Astrocyte of the cerebellum (primary cell): ENCODE data around the gene XPO5.
"Not testable (repeated sequence)": the region's sequence is repeated elsewhere in the genome, so short reads cannot be mapped to it uniquely, and the experiment has no call there.

Experiments
- DNase-seq: peaks from one replicate; pipeline ENCODE4 v3.0.0-alpha.2; 2011; ENCODE audit warnings: low read depth
- H3K4me3 ChIP-seq: 2 replicates; pipeline ENCODE4 v1.5.1; 2011; ENCODE audit warnings: mild to moderate bottlenecking, low read depth, low read length, moderate library complexity
- in situ Hi-C: cut with HindIII; loops from 2 replicates; pipeline ENCODE4 v1.10.0; 2017; ENCODE audit warnings: low sequenced_read_pairs
- TF ChIP-seq, protein P1 (sequence below): IDR thresholded peaks from 2 replicates; pipeline ENCODE4 v1.5.1; 2012; ENCODE audit warnings: low read length, low read depth, moderate library complexity, mild to moderate bottlenecking; ENCODE audit errors: missing control alignments

Gene XPO5

DNA sequence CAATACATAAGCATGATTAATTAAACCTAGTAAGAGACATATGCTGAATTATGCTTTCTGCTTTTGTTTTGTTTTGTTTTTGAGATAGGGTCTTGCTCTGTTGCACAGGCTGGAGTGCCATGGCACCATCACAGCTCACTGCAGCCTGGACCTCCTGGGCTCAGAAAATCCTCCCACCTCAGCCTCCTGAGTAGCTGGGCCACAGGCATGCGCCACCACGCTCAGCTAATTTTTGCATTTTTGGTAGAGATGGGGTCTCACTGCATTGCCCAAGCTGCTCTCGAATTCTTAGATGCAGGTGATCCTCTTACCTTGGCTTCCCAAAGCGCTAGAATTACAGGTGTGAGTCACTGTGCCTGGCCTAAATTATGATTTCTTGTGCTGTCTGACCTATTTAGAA, 3.8 kb downstream of the XPO5 start:
- in situ Hi-C loops: no loop called here
- DNase-seq: no peak
- no peak overlapping the region for H3K4me3 ChIP-seq
- TF ChIP-seq, protein P1, sequence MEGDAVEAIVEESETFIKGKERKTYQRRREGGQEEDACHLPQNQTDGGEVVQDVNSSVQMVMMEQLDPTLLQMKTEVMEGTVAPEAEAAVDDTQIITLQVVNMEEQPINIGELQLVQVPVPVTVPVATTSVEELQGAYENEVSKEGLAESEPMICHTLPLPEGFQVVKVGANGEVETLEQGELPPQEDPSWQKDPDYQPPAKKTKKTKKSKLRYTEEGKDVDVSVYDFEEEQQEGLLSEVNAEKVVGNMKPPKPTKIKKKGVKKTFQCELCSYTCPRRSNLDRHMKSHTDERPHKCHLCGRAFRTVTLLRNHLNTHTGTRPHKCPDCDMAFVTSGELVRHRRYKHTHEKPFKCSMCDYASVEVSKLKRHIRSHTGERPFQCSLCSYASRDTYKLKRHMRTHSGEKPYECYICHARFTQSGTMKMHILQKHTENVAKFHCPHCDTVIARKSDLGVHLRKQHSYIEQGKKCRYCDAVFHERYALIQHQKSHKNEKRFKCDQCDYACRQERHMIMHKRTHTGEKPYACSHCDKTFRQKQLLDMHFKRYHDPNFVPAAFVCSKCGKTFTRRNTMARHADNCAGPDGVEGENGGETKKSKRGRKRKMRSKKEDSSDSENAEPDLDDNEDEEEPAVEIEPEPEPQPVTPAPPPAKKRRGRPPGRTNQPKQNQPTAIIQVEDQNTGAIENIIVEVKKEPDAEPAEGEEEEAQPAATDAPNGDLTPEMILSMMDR: no peak

DNA sequence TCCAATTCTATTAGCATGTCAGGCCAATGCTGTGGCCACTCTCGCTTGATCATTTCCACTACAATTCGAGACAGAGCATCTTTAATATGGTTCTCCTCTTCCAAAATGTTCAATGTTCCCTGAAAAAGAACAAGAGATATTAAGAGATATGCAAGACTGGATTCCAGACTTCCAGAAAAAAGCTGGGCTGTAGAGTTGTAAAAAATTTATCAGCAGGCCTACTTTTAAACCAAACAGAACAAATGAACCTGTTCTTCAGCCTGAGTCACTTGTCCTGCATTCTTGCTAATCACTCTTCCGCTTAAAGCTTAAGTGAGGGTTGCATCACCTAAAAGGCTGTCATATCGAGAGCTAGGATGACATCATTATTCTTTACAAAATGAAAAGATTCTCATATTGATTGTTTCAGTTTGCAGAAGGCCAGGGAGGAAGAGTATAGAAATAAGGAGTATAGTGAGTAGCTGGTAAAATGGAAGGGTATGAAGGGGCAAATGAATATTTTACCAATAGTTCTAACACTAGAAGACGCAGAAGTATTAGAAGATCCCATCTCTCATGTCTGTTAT, 4.9 kb downstream of the XPO5 start:
- TF ChIP-seq, protein P1: no peak
- DNase-seq: no peak
- in situ Hi-C loops: no loop called here
- no peak overlapping the region for H3K4me3 ChIP-seq

DNA sequence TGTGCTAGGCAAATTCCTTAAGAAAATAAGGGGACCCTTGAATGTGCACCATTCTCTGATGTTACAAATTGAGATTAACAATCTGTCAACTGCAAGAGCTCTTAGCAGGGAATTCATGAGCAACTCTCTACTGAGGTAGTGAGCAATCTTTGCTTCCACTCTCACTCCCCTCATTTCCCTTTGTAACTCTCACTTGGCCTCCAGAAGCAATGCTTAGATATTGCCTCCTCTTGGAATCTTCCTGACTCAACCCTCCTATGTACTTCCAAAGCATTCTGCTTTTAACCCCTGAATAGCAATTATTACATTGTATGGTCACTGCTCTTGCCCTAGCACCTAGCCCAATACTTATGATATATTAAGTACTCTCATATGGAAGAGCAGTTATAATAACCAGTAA, 16.5 kb downstream of the XPO5 start:
- no peak for DNase-seq
- TF ChIP-seq, protein P1: no peak
- no peak overlapping the region for H3K4me3 ChIP-seq
- in situ Hi-C loops: no loop called here

DNA sequence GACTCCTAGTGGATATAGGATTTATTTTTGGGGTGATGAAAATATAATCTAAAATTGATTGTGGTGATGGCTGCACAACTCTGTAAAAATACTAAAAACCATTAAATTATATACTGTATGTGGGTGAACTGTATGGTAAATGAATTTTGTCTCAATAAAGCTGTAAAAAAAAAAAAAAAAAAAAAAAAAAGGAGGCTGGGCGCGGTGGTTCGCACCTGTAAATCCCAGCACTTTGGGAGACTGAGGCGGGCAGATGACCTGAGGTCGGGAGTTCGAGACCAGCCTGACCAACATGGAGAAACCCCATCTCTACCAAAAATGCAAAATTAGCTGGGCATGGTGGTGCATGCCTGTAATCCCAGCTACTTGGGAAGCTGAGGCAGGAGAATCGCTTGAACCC, 18.2 kb downstream of the XPO5 start:
- DNase-seq, in situ Hi-C loops, H3K4me3 ChIP-seq: not testable (repeated sequence)

DNA sequence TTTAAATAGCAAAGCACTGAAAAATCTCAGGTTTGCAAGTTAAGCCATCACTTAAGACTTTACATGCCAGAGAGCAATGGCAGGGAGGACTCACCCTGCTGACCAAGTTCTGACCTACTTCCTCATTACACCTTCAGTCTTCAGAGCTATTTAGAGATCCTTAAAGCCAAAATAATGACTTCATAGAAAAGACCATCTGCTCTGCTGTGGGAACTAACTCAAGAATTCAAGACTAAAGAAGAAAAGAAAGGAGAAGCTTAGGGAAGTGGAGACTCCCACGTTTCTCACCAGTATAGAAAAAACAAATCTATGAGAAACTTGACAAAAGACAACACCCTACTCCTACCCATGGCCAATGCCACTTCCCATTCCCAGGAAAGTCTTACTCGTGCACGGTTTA, 28.6 kb downstream of the XPO5 start:
- H3K4me3 ChIP-seq: no peak overlapping the region
- no peak for DNase-seq
- in situ Hi-C loops: no loop called here
- TF ChIP-seq, protein P1: no peak

DNA sequence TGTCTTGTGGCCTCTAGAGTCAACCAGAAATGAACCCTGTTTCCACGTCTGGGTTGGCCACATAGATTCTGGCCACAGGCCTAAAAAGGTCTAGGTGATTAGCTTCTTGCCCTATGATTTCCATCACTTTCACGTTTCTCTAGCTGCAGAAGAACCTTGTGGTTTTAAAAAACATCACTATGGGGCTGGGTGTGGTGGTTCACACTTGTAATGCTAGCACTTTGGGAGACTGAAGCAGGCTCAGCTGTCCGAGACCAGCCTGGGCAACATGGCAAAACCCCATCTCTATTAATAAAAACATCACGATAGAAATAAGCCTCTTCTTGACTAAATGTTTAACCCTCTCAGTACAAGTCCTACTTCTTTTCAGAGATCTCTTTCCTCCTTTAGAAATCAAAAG, 31.4 kb downstream of the XPO5 start:
- no peak overlapping the region for H3K4me3 ChIP-seq
- TF ChIP-seq, protein P1: no peak
- in situ Hi-C loops: no loop called here
- no peak for DNase-seq

DNA sequence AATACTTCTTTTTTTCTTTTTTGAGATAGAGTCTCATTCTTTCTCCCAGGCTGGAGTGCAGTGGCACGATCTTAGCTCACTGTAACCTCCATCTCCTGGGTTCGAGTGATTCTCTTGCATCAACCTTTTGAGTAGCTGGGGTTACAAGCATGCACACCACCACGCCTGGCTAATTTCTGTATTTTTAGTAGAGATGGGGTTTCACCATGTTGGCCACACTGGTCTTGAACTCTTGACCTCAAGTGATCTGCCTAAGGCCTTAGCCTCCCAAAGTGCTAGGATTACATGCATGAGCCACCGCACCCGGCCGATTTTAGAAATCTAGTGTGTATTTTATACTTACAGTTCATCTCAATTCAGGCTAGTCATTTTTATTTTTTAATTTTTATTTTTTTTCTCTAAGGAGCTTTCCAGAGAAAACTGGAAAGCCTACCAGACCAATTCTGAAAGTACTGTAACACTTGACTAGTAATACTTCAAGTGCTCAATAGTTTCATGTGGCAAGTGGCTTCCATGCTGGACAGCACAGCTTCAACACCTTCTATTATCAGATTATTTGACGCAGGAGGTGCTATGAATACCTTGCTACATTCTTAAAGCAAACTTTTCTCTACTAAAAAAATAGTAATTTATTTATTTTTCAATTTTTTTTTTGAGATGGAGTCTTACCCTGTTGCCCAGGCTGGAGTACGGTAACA, 33.9 kb downstream of the XPO5 start:
- TF ChIP-seq, protein P1: no peak
- H3K4me3 ChIP-seq: no peak overlapping the region
- in situ Hi-C loops: no loop called here
- DNase-seq: no peak
